K562 (cell line): ENCODE data around the gene SOCS3. TPM values are rescaled to one million over a fixed set of nuclear protein-coding genes. Genes with fewer than 3 reads are reported as not detected.

Experiments used
- ATF1 ChIP-seq, 2 experiments: fragments of 450-650 bp in 1 of 2; IDR thresholded peaks; 2 replicates each; pipeline ENCODE4 v1.6.1; 2016; ENCODE audit warnings: missing compliant biosample characterization in 1 of 2, missing genetic modification characterization in 1 of 2
- CBX2 ChIP-seq: fragments of 200-600 bp; sonication (generic); IDR thresholded peaks from one replicate; pipeline ENCODE4 v1.6.1; 2012; ENCODE audit warnings: mild to moderate bottlenecking, low read length, inconsistent platforms; ENCODE audit not compliant: insufficient read depth, poor library complexity, severe bottlenecking
- FOS ChIP-seq: IDR thresholded peaks from 3 replicates; pipeline ENCODE4 v1.6.1; 2011; ENCODE audit not compliant: insufficient read length; ENCODE audit errors: extremely low read depth
- FOXA1 ChIP-seq: fragments of 450-650 bp; IDR thresholded peaks from 2 replicates; pipeline ENCODE4 v1.6.1; 2016; ENCODE audit warnings: mild to moderate bottlenecking, borderline replicate concordance
- GTF2A2 ChIP-seq: IDR thresholded peaks from 2 replicates; pipeline ENCODE4 v1.6.1; 2016; ENCODE audit warnings: mild to moderate bottlenecking, missing genetic modification characterization, missing compliant biosample characterization
- IFI16 ChIP-seq: fragments of 250-450 bp; sonication (Bioruptor Pico); IDR thresholded peaks from 2 replicates; pipeline ENCODE4 v2.1.2; 2022; ENCODE audit warnings: mild to moderate bottlenecking, inconsistent platforms
- ILF3 ChIP-seq: fragments of 450-650 bp; IDR thresholded peaks from 2 replicates; pipeline ENCODE4 v1.6.1; 2018; ENCODE audit warnings: antibody characterized with exemption, mild to moderate bottlenecking, moderate library complexity, borderline replicate concordance
- KHSRP ChIP-seq: fragments of 450-650 bp; IDR thresholded peaks from 2 replicates; pipeline ENCODE4 v1.6.1; 2017
- KLF16 ChIP-seq: IDR thresholded peaks from 2 replicates; pipeline ENCODE4 v1.6.1; 2016; ENCODE audit warnings: antibody characterized with exemption
- L3MBTL2 ChIP-seq: fragments of 450-650 bp; IDR thresholded peaks from 2 replicates; pipeline ENCODE4 v1.6.1; 2016; ENCODE audit warnings: mild to moderate bottlenecking, moderate library complexity
- LEF1 ChIP-seq: fragments of 450-650 bp; IDR thresholded peaks from 2 replicates; pipeline ENCODE4 v1.6.1; 2016; ENCODE audit warnings: mild to moderate bottlenecking
- MAFK ChIP-seq: IDR thresholded peaks from 2 replicates; pipeline ENCODE4 v1.6.1; 2011; ENCODE audit warnings: low read length, improper control_type of control experiment
- MTF1 ChIP-seq: fragments of 250-450 bp; sonication (Bioruptor Pico); IDR thresholded peaks from 2 replicates; pipeline ENCODE4 v1.9.0; 2021; ENCODE audit warnings: moderate library complexity, mild to moderate bottlenecking, inconsistent platforms, borderline replicate concordance
- NCOA1 ChIP-seq: fragments of 450-650 bp; IDR thresholded peaks from 2 replicates; pipeline ENCODE4 v1.6.1; 2016; ENCODE audit warnings: low read depth
- POLR2AphosphoS2 ChIP-seq: IDR thresholded peaks from 2 replicates; pipeline ENCODE4 v1.6.1; 2012; ENCODE audit warnings: low read length, improper control_type of control experiment
- POLR2H ChIP-seq: IDR thresholded peaks from 2 replicates; pipeline ENCODE4 v1.6.1; 2016; ENCODE audit warnings: missing genetic modification characterization, low read depth, mild to moderate bottlenecking, control low read depth, missing compliant biosample characterization, moderate library complexity
- SIN3A ChIP-seq, 2 experiments: fragments of 150-350 bp in 1 of 2; IDR thresholded peaks; 2 replicates each; pipeline ENCODE4 v1.6.1; 2011 to 2016; ENCODE audit warnings: borderline replicate concordance in 2 of 2, low read depth in 2 of 2, low read length in 2 of 2, mild to moderate bottlenecking in 2 of 2, moderate library complexity in 2 of 2; ENCODE audit not compliant: control insufficient read depth in 1 of 2
- SMAD3 ChIP-seq: fragments of 450-650 bp; formaldehyde crosslinking; conservative IDR thresholded peaks from 2 replicates; pipeline ENCODE4 v1.4.0; 2020; ENCODE audit warnings: mild to moderate bottlenecking
- STAG1 ChIP-seq: sonication (generic); formaldehyde crosslinking; IDR thresholded peaks from 2 replicates; pipeline ENCODE4 v1.5.0; 2020; ENCODE audit warnings: missing genetic modification reagents, borderline replicate concordance
- TAF15 ChIP-seq: fragments of 200-400 bp; formaldehyde crosslinking; IDR thresholded peaks from 2 replicates; pipeline ENCODE4 v1.6.1; 2017; ENCODE audit warnings: mild to moderate bottlenecking, low read depth, low read length, moderate library complexity
- TOE1 ChIP-seq, 2 experiments: fragments of 450-650 bp in 1 of 2; sonication (generic) in 1 of 2; formaldehyde crosslinking in 1 of 2; IDR thresholded peaks; 2 replicates each; pipeline versions ENCODE4 v1.7.1 to v1.8.0; 2016 to 2022; ENCODE audit warnings: borderline replicate concordance in 2 of 2, mild to moderate bottlenecking in 2 of 2, antibody characterized with exemption in 1 of 2, inconsistent platforms in 1 of 2, low read depth in 1 of 2, missing genetic modification reagents in 1 of 2, moderate library complexity in 1 of 2
- ZBTB17 ChIP-seq: fragments of 450-650 bp; formaldehyde crosslinking; IDR thresholded peaks from 2 replicates; pipeline ENCODE4 v1.4.0; 2020; ENCODE audit warnings: mild to moderate bottlenecking
- ZKSCAN3 ChIP-seq: fragments of 250-450 bp; sonication (Bioruptor Pico); IDR thresholded peaks from 2 replicates; pipeline ENCODE4 v1.4.0; 2020
- ZNF311 ChIP-seq: fragments of 250-450 bp; sonication (Bioruptor Pico); IDR thresholded peaks from 2 replicates; pipeline ENCODE4 v1.4.0; 2020; ENCODE audit warnings: mild to moderate bottlenecking, moderate library complexity
- ZNF316 ChIP-seq: fragments of 450-650 bp; IDR thresholded peaks from 2 replicates; pipeline ENCODE4 v1.6.1; 2016
- ZNF561 ChIP-seq: fragments of 450-650 bp; formaldehyde crosslinking; conservative IDR thresholded peaks from 2 replicates; pipeline ENCODE4 v1.4.0; 2020; ENCODE audit warnings: mild to moderate bottlenecking, moderate library complexity
- polyA plus RNA-seq, 8 experiments: library from polyadenylated mRNA; depleted of rRNA in 4 of 8; stranded (reverse) in 5 of 8; unstranded in 3 of 8; fragments of >200 nt; fragmentation: Nextera tagmentation in 2 of 8; fragmentation: Illumina TruSeq in 1 of 8; extraction: Ambion mirVana in 2 of 8; extraction: Trizol in 1 of 8; gene quantifications; 2 replicates each; pipeline versions ENCODE4 v1.2.1 to v1.2.3, GENCODE V29; 2011 to 2014; ENCODE audit warnings: inconsistent platforms in 1 of 8, missing spikeins in 1 of 8
- total RNA-seq, 7 experiments: library from RNA; depleted of rRNA in 6 of 7; stranded (reverse); fragments of >200 nt in 6 of 7; fragmentation: Illumina TruSeq in 2 of 7; extraction: Trizol in 2 of 7; gene quantifications; 2 replicates each; pipeline versions ENCODE4 v1.2.1 to v1.2.3, GENCODE V29; 2011 to 2021; ENCODE audit warnings: low replicate concordance in 1 of 7
- TF ChIP-seq, protein P1 (sequence below): sonication (generic); formaldehyde crosslinking; IDR thresholded peaks from 2 replicates; pipeline ENCODE4 v1.8.0; 2022; ENCODE audit warnings: mild to moderate bottlenecking, missing genetic modification reagents

SOCS3 gene
- total and polyA plus RNA-seq, 9 of the 15 experiments (the other 6 are each of a cell fraction or from before 2014, with no cell fraction given): 0.56 to 38.9 (median 13.7) TPM

DNA sequence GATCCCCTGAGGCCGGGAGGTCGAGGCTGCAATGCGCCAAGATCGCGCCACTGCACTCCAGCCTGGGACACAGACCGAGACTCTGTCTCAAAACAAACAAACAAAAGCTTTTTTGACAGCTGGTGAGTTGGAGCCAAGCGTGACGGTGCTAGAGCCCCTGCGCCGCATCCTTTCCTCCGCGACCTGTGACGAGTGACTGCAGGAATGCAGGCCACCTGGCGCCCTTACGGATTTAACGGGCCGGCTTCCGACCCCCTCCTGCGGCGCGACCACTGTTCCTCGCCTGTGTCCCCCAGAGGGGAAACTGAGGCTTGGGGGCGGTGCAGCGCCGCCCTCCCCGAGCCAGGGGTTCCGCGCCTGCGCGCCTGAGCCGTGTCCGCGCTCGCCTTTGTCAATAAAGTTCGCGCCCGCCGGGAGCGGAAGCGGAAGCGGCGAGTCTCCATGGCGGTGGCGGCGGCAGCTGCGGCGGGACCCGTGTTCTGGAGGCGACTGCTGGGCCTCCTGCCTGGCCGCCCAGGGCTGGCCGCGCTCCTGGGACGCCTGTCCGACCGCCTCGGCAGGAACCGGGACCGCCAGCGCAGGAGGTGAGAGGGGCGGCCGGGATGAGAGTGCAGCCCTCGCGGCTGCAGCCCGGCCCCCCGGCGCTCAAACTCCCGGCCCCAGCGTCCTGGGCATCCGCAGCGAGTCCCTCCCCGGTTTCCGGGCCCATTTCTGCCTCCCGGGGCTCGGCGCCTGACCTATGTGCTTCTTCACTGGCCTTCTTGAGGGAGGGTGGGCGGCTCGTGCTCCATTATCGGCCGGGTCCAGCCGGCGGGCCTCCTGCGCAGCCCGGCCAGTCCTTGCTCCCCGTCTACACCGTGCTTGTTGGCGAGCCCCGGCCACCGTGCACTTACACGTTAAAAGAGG lies 18.6 kb upstream of the SOCS3 start, which contains the start of gene PGS1 (continued):
- TF ChIP-seq KLF16 (no peak), ZNF316 (no peak), ILF3 (no peak), CBX2 (no peak), POLR2AphosphoS2 (no peak), MTF1 (no peak), IFI16 (CRISPR knock-in tag) (no peak), NCOA1 (no peak), ZNF311 (no peak), ZNF561 (CRISPR knock-in tag) (no peak), POLR2H (tag) (no peak), ZBTB17 (CRISPR knock-in tag) (no peak), ZKSCAN3 (CRISPR knock-in tag) (no peak), TOE1 (IDR thresholded peaks at IDR 0.05; ENCODE audit: borderline replicate concordance) (0 out of 2 replicates have a peak, but pooled peaks have one; percentile 48), TOE1 (CRISPR knock-in tag; IDR thresholded peaks at IDR 0.05; ENCODE audit: borderline replicate concordance, low read depth) (no peak), FOS (no peak), KHSRP (no peak), STAG1 (CRISPR knock-in tag) (no peak), TAF15 (no peak), GTF2A2 (no peak), FOXA1 (no peak), ATF1 (CRISPR knock-in tag; IDR thresholded peaks at IDR 0.05) (no peak), ATF1 (tag; IDR thresholded peaks at IDR 0.05) (peak; percentile 75), L3MBTL2 (peak; percentile 18; the same call in 1 of the 2 replicates), SIN3A (IDR thresholded peaks at IDR 0.05; ENCODE audit: borderline replicate concordance in 2 of 2, control insufficient read depth in 1 of 2, low read depth in 2 of 2, low read length in 2 of 2) (peak; percentile 97; a peak in 3 of 4 replicates), MAFK (no peak), LEF1 (no peak), SMAD3 (no peak)
- TF ChIP-seq, protein P1, sequence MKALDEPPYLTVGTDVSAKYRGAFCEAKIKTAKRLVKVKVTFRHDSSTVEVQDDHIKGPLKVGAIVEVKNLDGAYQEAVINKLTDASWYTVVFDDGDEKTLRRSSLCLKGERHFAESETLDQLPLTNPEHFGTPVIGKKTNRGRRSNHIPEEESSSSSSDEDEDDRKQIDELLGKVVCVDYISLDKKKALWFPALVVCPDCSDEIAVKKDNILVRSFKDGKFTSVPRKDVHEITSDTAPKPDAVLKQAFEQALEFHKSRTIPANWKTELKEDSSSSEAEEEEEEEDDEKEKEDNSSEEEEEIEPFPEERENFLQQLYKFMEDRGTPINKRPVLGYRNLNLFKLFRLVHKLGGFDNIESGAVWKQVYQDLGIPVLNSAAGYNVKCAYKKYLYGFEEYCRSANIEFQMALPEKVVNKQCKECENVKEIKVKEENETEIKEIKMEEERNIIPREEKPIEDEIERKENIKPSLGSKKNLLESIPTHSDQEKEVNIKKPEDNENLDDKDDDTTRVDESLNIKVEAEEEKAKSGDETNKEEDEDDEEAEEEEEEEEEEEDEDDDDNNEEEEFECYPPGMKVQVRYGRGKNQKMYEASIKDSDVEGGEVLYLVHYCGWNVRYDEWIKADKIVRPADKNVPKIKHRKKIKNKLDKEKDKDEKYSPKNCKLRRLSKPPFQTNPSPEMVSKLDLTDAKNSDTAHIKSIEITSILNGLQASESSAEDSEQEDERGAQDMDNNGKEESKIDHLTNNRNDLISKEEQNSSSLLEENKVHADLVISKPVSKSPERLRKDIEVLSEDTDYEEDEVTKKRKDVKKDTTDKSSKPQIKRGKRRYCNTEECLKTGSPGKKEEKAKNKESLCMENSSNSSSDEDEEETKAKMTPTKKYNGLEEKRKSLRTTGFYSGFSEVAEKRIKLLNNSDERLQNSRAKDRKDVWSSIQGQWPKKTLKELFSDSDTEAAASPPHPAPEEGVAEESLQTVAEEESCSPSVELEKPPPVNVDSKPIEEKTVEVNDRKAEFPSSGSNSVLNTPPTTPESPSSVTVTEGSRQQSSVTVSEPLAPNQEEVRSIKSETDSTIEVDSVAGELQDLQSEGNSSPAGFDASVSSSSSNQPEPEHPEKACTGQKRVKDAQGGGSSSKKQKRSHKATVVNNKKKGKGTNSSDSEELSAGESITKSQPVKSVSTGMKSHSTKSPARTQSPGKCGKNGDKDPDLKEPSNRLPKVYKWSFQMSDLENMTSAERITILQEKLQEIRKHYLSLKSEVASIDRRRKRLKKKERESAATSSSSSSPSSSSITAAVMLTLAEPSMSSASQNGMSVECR (CRISPR knock-in tag): peak; percentile 98
